CD4-positive, alpha-beta T cell treated with Interleukin-4 for 4 hours (primary cell): ENCODE data around the gene HES5.
A peak's percentile ranks its signal among the peaks of the same experiment; 100 is the strongest.

Experiments used
- DNase-seq: peaks from one replicate; pipeline ENCODE4 v3.0.0-alpha.2; 2020

Gene HES5

GRCh38 chr1:2528966-2529783 lies 888 bp downstream of the HES5 start:
- DNase-seq: peak; percentile 60

GRCh38 chr1:2528611-2528965 lies 1.5 kb downstream of the HES5 start:
- DNase-seq: no peak

GRCh38 chr1:2528016-2528415 lies 2.0 kb downstream of the HES5 start:
- DNase-seq: no peak

- DNase-seq: no peak
These were observed 2.6 kb downstream of the HES5 start for GRCh38 chr1:2527556-2527860.

DNA sequence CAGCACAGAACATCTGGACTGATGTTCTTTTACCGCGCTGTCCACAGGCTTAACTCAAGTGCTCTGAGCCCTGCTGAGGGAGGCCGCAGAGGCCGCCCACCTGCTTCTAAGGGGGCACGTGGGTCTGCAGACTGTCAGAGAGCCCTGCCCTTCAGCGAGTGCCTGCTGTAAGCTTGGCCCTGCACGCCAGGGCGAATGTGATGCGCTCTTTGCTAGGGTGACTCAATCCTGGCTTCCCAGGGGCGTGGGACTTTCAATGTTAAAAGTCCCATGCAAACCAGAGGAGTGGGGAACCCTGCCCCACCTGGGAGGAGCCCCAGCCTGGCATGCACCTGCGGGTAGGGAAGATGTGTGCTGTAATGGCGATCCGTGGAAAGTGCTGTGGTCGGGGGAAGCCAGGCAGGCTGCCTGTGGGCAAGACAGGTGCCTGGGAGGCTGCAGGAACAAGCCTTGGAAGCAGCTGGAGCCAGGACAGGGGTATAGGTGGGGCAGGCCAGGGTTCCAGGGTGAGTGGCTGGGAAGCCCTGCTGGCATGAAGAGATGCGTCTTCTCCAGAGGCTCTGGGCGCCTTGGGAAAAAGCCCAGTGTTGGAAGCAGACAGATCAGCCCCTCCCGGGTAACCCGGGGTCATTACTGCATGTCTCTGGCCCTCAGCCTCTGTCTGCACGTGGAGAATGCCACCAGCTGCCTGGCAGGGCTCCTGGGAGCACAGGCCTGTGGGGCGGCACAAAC lies 3.1 kb downstream of the HES5 start:
- peak; percentile 40 for DNase-seq

GRCh38 chr1:2525920-2526823 lies 3.9 kb downstream of the HES5 start, which contains the start of gene PANK4:
PANK4 (minus strand) TSS chr1:2526596; CDS start chr1:2526587, 9 bp downstream.
- DNase-seq: peak; percentile 83

DNA sequence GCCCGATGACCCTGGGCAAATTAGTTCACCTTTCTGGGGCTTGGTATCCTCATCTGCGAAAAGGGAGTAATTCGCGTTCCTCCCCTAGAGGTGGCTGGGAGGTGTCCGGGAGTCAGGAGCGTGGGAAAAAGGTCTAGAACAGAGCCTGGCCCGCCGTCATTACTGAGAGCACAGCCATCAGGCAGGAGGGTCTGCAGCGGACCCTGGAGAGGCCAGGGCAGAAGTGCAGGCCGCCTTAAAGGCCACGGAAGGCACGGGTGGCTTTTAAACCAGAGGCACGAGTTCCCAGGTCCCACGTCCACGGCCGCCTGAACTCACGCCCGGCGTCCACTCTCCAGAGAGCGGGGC lies 4.5 kb downstream of the HES5 start:
- DNase-seq: no peak

DNA sequence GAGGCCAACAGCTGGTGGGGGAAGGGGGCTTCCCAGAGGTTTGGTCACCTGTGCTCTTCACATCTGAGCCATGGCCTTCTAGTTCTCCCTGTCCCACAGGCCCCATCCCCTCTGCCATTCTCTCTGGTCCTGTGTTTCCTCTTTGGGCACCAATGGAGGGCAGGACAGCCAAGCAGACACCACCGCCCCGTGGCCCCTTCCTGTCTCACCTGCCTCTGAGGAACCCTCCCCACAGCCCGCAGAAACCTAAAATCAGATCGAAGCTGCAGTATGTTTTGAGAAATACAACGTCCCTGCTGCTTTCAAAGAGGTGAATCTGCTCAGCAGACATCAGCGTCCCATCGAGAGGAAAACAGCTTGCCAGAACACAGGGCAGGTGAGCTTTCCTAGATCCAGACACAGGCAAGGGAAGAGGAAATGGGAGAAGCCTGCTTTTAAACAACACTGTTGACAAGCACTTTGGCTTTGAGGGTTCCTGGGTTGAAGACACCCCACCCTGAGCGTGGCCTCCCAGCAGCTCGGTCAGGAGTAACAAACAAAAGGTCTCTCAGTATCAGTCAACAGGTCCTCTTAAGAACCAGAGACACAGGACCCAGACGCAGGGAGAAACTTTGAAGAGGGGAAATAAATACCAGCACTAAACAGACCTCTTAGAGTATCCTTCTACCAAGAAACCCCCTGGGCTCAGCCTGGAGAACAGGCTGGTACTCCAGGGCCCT lies 6.0 kb downstream of the HES5 start:
- DNase-seq: peak; percentile 69

- peak; percentile 6 for DNase-seq
These were observed 6.7 kb downstream of the HES5 start for GRCh38 chr1:2523191-2523890.

GRCh38 chr1:2522230-2522629 lies 7.8 kb downstream of the HES5 start:
- no peak for DNase-seq

DNA sequence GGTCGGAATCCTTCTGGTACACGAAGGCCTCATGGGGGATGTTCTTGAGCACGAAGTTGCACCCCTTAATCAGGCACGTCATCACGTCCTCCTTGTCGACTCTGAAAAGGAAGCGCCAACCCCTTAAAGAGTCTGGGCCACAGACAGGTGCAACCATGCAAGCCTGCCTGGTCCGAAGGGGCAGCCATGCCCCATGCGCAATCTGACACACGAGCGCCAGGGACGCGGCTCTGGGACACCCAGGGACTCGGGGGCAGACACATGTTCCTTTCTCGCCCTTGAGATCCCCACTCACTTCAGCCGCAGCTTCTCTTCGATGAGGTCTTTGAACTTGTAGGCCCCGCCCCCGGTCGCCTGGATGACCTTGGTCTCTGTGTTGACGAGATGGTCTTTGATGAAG lies 9.3 kb downstream of the HES5 start:
- DNase-seq: no peak

GRCh38 chr1:2520206-2520605 lies 9.9 kb downstream of the HES5 start:
- no peak for DNase-seq

DNA sequence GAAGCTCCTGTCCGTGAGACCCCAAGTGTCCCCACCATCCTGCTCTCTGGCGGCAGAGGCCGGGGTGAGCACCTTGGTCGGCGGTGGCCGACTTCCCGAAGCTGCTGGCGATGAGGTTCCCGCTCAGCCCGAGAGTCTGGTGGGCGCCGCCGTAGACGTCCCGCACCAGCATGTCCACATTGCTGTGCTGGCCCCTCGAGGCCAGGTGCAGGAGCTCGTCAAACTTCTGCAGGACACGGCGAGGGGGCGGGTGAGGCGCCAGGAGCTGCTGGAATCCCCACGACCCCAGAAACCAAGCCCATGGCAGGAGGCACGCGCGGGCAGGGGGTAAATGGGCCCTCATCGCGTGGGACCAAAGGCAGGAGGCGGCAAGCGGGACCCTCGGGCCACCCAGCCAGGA lies 10.3 kb downstream of the HES5 start:
- no peak for DNase-seq

DNA sequence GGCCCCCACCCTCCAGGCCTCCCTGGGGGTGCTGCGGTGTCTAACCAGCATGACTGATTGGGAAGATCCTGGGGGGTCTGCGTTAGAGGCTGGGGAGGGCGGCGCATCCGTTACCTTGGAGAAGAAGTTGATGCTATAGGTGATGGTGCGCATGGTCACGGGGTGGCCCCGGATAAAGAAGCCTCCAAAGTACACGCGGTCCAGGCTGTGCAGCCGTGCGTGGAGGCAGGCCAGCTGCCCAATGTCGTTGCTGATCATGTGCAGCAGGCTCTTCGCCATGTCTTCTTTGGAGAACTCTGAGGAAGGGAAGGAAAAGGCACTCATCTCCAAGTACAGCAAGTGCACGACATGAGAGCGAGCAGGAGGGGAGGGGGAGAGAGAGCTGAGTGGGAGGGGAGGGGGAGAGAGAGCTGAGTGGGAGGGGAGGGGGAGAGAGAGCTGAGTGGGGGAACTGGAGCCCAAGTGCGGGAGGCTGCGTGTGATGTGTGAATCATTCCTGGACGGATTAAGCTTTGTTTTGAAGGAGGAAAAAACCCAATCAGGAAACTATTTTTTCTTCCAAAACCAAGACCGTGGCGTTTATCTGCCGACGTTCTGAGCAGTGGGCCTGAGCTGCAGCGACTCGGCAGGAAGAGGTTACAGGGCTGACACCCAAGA lies 10.9 kb downstream of the HES5 start:
- DNase-seq: no peak

- no peak for DNase-seq
These were observed 11.5 kb downstream of the HES5 start for GRCh38 chr1:2518528-2518927.

- DNase-seq: no peak
These were observed 12.1 kb downstream of the HES5 start for GRCh38 chr1:2517966-2518365.

DNA sequence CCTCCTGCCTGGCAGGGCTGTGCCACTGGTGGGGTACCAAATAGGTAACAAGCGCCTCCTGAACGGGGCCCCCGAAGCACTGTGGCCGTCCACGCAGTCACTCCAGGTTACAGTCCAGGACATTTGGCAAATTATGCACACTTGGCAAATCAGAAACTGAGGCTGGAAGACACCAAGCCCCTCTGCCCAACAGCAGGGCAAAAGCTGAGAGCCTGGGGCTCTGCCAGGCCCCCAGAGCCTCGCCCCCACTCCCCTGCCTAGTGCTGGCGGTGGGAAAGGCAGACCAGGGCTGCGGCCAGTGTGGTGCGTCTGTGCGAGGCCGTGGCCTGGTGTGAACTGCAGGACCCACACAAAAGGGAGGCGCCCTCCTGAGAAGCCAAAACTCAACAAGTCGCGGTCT lies 13.1 kb downstream of the HES5 start:
- DNase-seq: no peak

GRCh38 chr1:2516124-2516523 lies 13.9 kb downstream of the HES5 start:
- no peak for DNase-seq

- DNase-seq: no peak
These were observed 14.3 kb downstream of the HES5 start for GRCh38 chr1:2515763-2516080.

- DNase-seq: no peak
These were observed 14.9 kb downstream of the HES5 start for GRCh38 chr1:2514863-2515762.
